Gastroesophageal sphincter (tissue), 4 donors: Measurements from ENCODE around the gene UXT. TPM values are rescaled to one million over a fixed set of nuclear protein-coding genes. Genes with fewer than 3 reads are reported as not detected.
"Not testable (repeated sequence)": the region's sequence is repeated elsewhere in the genome, so short reads cannot be mapped to it uniquely, and the experiment has no call there.

Source experiments
- ATAC-seq: fragments of 150-250 bp; one replicate; pipeline ENCODE4 v1.9.1; 2016; ENCODE audit warnings: mild to moderate bottlenecking, moderate library complexity
- H3K27ac ChIP-seq, 4 donors: fragments of 200-600 bp; sonication (generic) in 3 of 4; 1 replicate in 3 of 4; 2 replicates in 1 of 4; pipeline ENCODE4 v1.5.1; 2016 to 2019
- H3K27me3 ChIP-seq: fragments of 200-600 bp; sonication (generic); one replicate; pipeline ENCODE4 v1.5.1; 2019
- H3K36me3 ChIP-seq, 2 donors: fragments of 200-600 bp; sonication (generic); one replicate each; pipeline ENCODE4 v1.5.1; 2019; ENCODE audit warnings: control low read depth in 1 of 2
- H3K4me1 ChIP-seq, 3 donors: fragments of 200-600 bp; sonication (generic); 1 replicate in 2 of 3; 2 replicates in 1 of 3; pipeline ENCODE4 v1.5.1; 2016 to 2019; ENCODE audit warnings: control low read depth in 2 of 3
- H3K4me3 ChIP-seq, 2 donors: fragments of 200-600 bp; sonication (generic); one replicate each; pipeline ENCODE4 v1.5.1; 2019; ENCODE audit warnings: mild to moderate bottlenecking in 1 of 2, moderate library complexity in 1 of 2
- H3K9me3 ChIP-seq, 3 donors: fragments of 200-600 bp; sonication (generic); one replicate each; pipeline ENCODE4 v1.5.1; 2017 to 2019; ENCODE audit warnings: control low read depth in 2 of 3
- EP300 ChIP-seq: sonication (generic); formaldehyde crosslinking; IDR thresholded peaks from one replicate; pipeline ENCODE4 v1.6.1; 2017; ENCODE audit warnings: antibody characterized with exemption, mild to moderate bottlenecking
- POLR2A ChIP-seq, 2 donors: fragments of 450-650 bp; IDR thresholded peaks; one replicate each; pipeline ENCODE4 v1.6.1; 2017; ENCODE audit warnings: antibody characterized with exemption in 2 of 2, mild to moderate bottlenecking in 2 of 2, moderate library complexity in 1 of 2
- POLR2AphosphoS5 ChIP-seq: sonication (generic); formaldehyde crosslinking; IDR thresholded peaks from one replicate; pipeline ENCODE4 v1.6.1; 2017; ENCODE audit warnings: antibody characterized with exemption
- WGBS, 2 donors: methylation state at CpG; one replicate each; pipeline ENCODE4 v1.1.5; 2018; ENCODE audit warnings: low coverage in 1 of 2; 5-methylcytosine and 5-hydroxymethylcytosine counted together
- total RNA-seq, 4 donors: library from RNA; depleted of rRNA; stranded (reverse); fragments of >200 nt; gene quantifications; one replicate each; pipeline ENCODE4 v1.1.0, GENCODE V29; 2016
- TF ChIP-seq, protein P1 (sequence below), 4 experiments: fragments of 200-600 bp in 2 of 4; fragments of 450-650 bp in 2 of 4; sonication (generic) in 1 of 4; IDR thresholded peaks; one replicate each; pipeline ENCODE4 v1.5.1; 2017 to 2019; ENCODE audit warnings: antibody characterized with exemption in 4 of 4, mild to moderate bottlenecking in 2 of 4, moderate library complexity in 2 of 4

The UXT gene
- total RNA-seq, 4 donors from 2014 or later, result 66.5 to 112 (median 79.1) TPM

DNA sequence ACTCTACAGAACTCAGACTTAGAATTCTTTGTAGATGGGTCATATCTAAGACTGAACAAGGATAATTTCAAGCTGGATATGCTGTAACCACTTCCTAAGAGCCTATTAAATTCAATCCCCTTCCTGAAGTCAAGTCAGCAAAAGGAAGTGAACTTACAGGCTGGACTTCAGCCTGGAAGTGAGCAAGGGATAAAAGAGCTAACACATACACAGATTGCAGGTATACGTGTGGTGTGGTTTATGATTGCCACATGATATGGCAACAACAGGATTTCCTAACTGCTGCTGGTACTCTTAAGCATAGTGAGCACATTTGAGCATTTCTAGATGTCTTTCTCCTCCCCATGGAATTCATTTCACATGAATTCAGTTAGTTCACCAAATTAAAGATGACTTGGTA is 38.2 kb upstream of the UXT start:
- Histone ChIP-seq H3K27me3 (no peaks in the 10 kb centered on the region), H3K9me3 (no peaks in the 10 kb centered on the region), H3K27ac (no peak overlapping the region), H3K36me3 (no peaks in the 10 kb centered on the region), H3K4me1 (no peaks in the 10 kb centered on the region), H3K4me3 (no peak overlapping the region)
- WGBS, 2 donors, result 70 to 71% methylated on average over 1 of the region's 1 CpG
- TF ChIP-seq, protein P1, sequence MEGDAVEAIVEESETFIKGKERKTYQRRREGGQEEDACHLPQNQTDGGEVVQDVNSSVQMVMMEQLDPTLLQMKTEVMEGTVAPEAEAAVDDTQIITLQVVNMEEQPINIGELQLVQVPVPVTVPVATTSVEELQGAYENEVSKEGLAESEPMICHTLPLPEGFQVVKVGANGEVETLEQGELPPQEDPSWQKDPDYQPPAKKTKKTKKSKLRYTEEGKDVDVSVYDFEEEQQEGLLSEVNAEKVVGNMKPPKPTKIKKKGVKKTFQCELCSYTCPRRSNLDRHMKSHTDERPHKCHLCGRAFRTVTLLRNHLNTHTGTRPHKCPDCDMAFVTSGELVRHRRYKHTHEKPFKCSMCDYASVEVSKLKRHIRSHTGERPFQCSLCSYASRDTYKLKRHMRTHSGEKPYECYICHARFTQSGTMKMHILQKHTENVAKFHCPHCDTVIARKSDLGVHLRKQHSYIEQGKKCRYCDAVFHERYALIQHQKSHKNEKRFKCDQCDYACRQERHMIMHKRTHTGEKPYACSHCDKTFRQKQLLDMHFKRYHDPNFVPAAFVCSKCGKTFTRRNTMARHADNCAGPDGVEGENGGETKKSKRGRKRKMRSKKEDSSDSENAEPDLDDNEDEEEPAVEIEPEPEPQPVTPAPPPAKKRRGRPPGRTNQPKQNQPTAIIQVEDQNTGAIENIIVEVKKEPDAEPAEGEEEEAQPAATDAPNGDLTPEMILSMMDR (IDR thresholded peaks at IDR 0.05), result no peak
- TF ChIP-seq POLR2AphosphoS5 (no peak), EP300 (no peak), POLR2A (IDR thresholded peaks at IDR 0.05) (no peak)
- ATAC-seq, result no peak

DNA sequence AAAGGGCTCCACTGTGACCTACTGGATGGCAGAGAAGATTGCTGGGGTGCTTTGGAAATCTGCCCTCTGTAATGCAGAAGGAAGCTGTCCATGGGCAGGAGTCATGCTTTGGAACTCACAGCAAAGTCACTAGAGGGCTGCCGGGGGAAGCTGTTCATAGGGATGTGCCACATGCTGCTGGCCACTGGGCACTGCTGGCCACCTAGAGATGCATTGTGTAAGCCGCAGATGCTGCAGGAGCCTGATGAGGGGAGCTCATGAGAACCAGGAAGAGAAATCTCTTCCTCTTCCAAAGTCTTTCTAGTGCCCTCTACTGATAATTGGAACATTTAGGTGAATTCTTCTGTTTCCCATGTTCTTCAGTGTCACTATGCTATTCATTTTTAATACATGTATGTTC is 31.2 kb upstream of the UXT start:
- Histone ChIP-seq H3K27ac (no peak overlapping the region), H3K9me3 (no peaks in the 10 kb centered on the region), H3K36me3 (no peaks in the 10 kb centered on the region), H3K27me3 (no peaks in the 10 kb centered on the region), H3K4me1 (no peaks in the 10 kb centered on the region), H3K4me3 (no peak overlapping the region)
- 40 to 43% methylated on average over 1 of the region's 2 CpGs for WGBS, 2 donors
- TF ChIP-seq POLR2AphosphoS5, result no peak
- TF ChIP-seq EP300, result no peak
- no peak for TF ChIP-seq POLR2A (IDR thresholded peaks at IDR 0.05)
- TF ChIP-seq, protein P1 (IDR thresholded peaks at IDR 0.05), result no peak
- no peak for ATAC-seq

DNA sequence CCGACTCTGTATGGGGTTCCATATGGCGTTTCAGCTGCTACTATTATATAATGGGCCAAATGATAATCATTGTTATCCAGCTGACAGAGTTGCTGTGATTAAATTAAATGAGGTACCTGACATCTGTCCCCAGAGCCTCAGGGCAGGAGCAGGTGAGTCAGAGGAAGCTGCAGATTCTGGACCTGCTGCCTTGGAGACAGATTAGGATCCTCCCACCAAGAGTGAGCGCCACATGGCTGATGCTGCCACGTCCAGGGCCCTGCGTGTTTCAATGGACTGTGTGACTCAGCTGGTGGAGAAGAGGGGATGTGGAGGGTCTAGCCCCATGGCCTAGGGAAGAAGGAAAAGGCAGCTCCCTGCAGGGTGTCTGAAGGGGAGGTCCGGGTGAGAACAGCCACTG is 28.3 kb upstream of the UXT start:
- WGBS, 2 donors, result 90% methylated on average over 2 of the region's 6 CpGs; no CpG with 5 or more reads in 1 of the 2 donors
- Histone ChIP-seq H3K36me3 (no peaks in the 10 kb centered on the region), H3K4me1 (no peaks in the 10 kb centered on the region), H3K4me3 (no peak overlapping the region), H3K9me3 (no peaks in the 10 kb centered on the region), H3K27me3 (no peaks in the 10 kb centered on the region), H3K27ac (no peak overlapping the region)
- no peak for ATAC-seq
- TF ChIP-seq POLR2AphosphoS5, result no peak
- TF ChIP-seq POLR2A (IDR thresholded peaks at IDR 0.05), result no peak

- H3K27me3 ChIP-seq, result no peaks in the 10 kb centered on the region
- H3K4me1 ChIP-seq, result no peaks in the 10 kb centered on the region
- no peaks in the 10 kb centered on the region for H3K9me3 ChIP-seq
- ATAC-seq, result no peak
- TF ChIP-seq, protein P1 (IDR thresholded peaks at IDR 0.05), result no peak
- TF ChIP-seq POLR2AphosphoS5, result no peak
- no peak for TF ChIP-seq EP300
- no peak for TF ChIP-seq POLR2A (IDR thresholded peaks at IDR 0.05)
- H3K36me3 ChIP-seq, result no peaks in the 10 kb centered on the region
- H3K27ac ChIP-seq, result no peak overlapping the region
- 40 to 71% methylated on average over 1 of the region's 3 CpGs for WGBS, 2 donors
- no peak overlapping the region for H3K4me3 ChIP-seq
These were observed 24.8 kb upstream of the UXT start for GRCh38 chrX:47683829-47684205.

GRCh38 chrX:47683184-47683828 is 24.3 kb upstream of the UXT start:
- no peak for ATAC-seq
- H3K9me3 ChIP-seq, result no peaks in the 10 kb centered on the region
- 77% methylated on average over 5 of the region's 14 CpGs; no CpG with 5 or more reads in 1 of the 2 donors for WGBS, 2 donors
- TF ChIP-seq POLR2A (IDR thresholded peaks at IDR 0.05), result no peak
- no peak for TF ChIP-seq EP300
- TF ChIP-seq, protein P1 (IDR thresholded peaks at IDR 0.05), result no peak
- TF ChIP-seq POLR2AphosphoS5, result no peak
- H3K4me3 ChIP-seq, result no peak overlapping the region
- no peaks in the 10 kb centered on the region for H3K36me3 ChIP-seq
- H3K4me1 ChIP-seq, result no peaks in the 10 kb centered on the region
- H3K27ac ChIP-seq, result no peak overlapping the region
- H3K27me3 ChIP-seq, result no peaks in the 10 kb centered on the region

- not testable (repeated sequence) for H3K27ac ChIP-seq, ATAC-seq, H3K36me3 ChIP-seq, H3K4me3 ChIP-seq, H3K4me1 ChIP-seq, H3K27me3 ChIP-seq, H3K9me3 ChIP-seq
- WGBS, 2 donors, result 58 to 64% methylated on average over 5 of the region's 7 CpGs
These were observed 17.2 kb upstream of the UXT start for GRCh38 chrX:47675959-47676859.
